Type B pancreatic cell (in vitro differentiated cells): Measurements from ENCODE around the gene ADCY9. TPM values are rescaled to one million over a fixed set of nuclear protein-coding genes. Genes with fewer than 3 reads are reported as not detected.

Experiments used
- DNase-seq: peaks from one replicate; pipeline ENCODE4 v3.0.0; 2021; ENCODE audit warnings: mixed read lengths; ENCODE audit not compliant: unreplicated experiment; ENCODE audit errors: extremely low spot score
- H3K27ac Mint-ChIP-seq: 2 replicates; pipeline ENCODE4 v1.8.0; 2021; ENCODE audit warnings: mild to moderate bottlenecking, mixed read lengths
- H3K27me3 Mint-ChIP-seq: 2 replicates; pipeline ENCODE4 v1.8.0; 2021; ENCODE audit warnings: mixed read lengths
- H3K36me3 Mint-ChIP-seq: 2 replicates; pipeline ENCODE4 v1.8.0; 2021; ENCODE audit warnings: mixed read lengths
- H3K4me1 Mint-ChIP-seq: one replicate; pipeline ENCODE4 v1.8.0; 2021; ENCODE audit warnings: mixed read lengths; ENCODE audit not compliant: unreplicated experiment
- H3K4me3 Mint-ChIP-seq: 2 replicates; pipeline ENCODE4 v1.8.0; 2021; ENCODE audit warnings: mild to moderate bottlenecking, mixed read lengths
- H3K9me3 Mint-ChIP-seq: 2 replicates; pipeline ENCODE4 v1.8.0; 2021; ENCODE audit warnings: mixed read lengths
- total RNA-seq: library from RNA; stranded (reverse); gene quantifications from 2 replicates; pipeline ENCODE4 v1.2.1, GENCODE V29; 2021; ENCODE audit warnings: low replicate concordance
- TF ChIP-seq, protein P1 (sequence below): fragments of 200-600 bp; sonication (generic); conservative IDR thresholded peaks from 2 replicates; pipeline ENCODE4 v1.5.0; 2021; ENCODE audit warnings: antibody characterized with exemption, mild to moderate bottlenecking

ADCY9 gene
- total RNA-seq, 1 donor from 2014 or later = 13.9 TPM

DNA sequence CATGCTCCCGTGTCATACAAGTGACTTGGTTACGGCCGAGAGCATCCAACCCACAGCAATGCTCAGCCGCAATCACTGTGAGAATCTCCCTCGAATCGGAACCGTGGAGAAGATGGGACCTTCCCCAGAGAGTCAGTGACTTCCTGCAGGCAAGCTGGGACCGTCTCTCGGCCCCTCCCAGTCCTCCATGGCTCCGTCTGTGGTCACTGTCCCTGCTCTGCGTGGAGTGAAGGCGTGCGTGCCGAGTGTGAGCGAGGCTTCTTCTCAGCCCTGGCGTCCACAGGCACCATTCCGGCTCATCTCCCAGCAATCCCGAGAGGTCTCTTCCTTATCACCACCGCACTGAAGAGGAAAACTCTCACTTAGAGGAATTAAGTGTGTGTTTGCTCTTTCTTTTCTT is 113.1 kb downstream of the ADCY9 start:
- Mint-ChIP-seq H3K36me3 (no peaks in the 10 kb centered on the region), H3K4me1 (peaks cover 26% of the 10 kb centered on the region), H3K27ac (no peak overlapping the region), H3K27me3 (no peaks in the 10 kb centered on the region), H3K4me3 (no peak overlapping the region), H3K9me3 (no peaks in the 10 kb centered on the region)
- TF ChIP-seq, protein P1, sequence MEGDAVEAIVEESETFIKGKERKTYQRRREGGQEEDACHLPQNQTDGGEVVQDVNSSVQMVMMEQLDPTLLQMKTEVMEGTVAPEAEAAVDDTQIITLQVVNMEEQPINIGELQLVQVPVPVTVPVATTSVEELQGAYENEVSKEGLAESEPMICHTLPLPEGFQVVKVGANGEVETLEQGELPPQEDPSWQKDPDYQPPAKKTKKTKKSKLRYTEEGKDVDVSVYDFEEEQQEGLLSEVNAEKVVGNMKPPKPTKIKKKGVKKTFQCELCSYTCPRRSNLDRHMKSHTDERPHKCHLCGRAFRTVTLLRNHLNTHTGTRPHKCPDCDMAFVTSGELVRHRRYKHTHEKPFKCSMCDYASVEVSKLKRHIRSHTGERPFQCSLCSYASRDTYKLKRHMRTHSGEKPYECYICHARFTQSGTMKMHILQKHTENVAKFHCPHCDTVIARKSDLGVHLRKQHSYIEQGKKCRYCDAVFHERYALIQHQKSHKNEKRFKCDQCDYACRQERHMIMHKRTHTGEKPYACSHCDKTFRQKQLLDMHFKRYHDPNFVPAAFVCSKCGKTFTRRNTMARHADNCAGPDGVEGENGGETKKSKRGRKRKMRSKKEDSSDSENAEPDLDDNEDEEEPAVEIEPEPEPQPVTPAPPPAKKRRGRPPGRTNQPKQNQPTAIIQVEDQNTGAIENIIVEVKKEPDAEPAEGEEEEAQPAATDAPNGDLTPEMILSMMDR = no peak
- no peak for DNase-seq

- no peak overlapping the region for H3K4me3 Mint-ChIP-seq
- no peaks in the 10 kb centered on the region for H3K9me3 Mint-ChIP-seq
- peaks cover 26% of the 10 kb centered on the region for H3K4me1 Mint-ChIP-seq
- H3K36me3 Mint-ChIP-seq = no peaks in the 10 kb centered on the region
- TF ChIP-seq, protein P1 = no peak
- H3K27me3 Mint-ChIP-seq = no peaks in the 10 kb centered on the region
- DNase-seq = no peak
- no peak overlapping the region for H3K27ac Mint-ChIP-seq
These were observed 114.1 kb downstream of the ADCY9 start for GRCh38 chr16:4002121-4002520.

GRCh38 chr16:3999479-4000325 is 116.5 kb downstream of the ADCY9 start:
- peak overlapping the region; percentile 41 for H3K27ac Mint-ChIP-seq
- TF ChIP-seq, protein P1 = no peak
- peaks cover 34% of the 10 kb centered on the region for H3K4me1 Mint-ChIP-seq
- no peaks in the 10 kb centered on the region for H3K9me3 Mint-ChIP-seq
- H3K4me3 Mint-ChIP-seq = no peak overlapping the region
- H3K36me3 Mint-ChIP-seq = no peaks in the 10 kb centered on the region
- DNase-seq = no peak
- H3K27me3 Mint-ChIP-seq = no peaks in the 10 kb centered on the region

- peaks cover 31% of the 10 kb centered on the region for H3K4me1 Mint-ChIP-seq
- no peak for DNase-seq
- H3K27ac Mint-ChIP-seq = peak overlapping the region; percentile 41
- no peaks in the 10 kb centered on the region for H3K36me3 Mint-ChIP-seq
- no peaks in the 10 kb centered on the region for H3K27me3 Mint-ChIP-seq
- TF ChIP-seq, protein P1 = no peak
- no peak overlapping the region for H3K4me3 Mint-ChIP-seq
- no peaks in the 10 kb centered on the region for H3K9me3 Mint-ChIP-seq
These were observed 117.3 kb downstream of the ADCY9 start for GRCh38 chr16:3998793-3999478.

- H3K4me1 Mint-ChIP-seq = peaks cover 31% of the 10 kb centered on the region
- no peak for DNase-seq
- no peaks in the 10 kb centered on the region for H3K9me3 Mint-ChIP-seq
- no peaks in the 10 kb centered on the region for H3K27me3 Mint-ChIP-seq
- TF ChIP-seq, protein P1 = no peak
- no peaks in the 10 kb centered on the region for H3K36me3 Mint-ChIP-seq
- H3K4me3 Mint-ChIP-seq = no peak overlapping the region
- no peak overlapping the region for H3K27ac Mint-ChIP-seq
These were observed 118.9 kb downstream of the ADCY9 start for GRCh38 chr16:3997231-3997841.
